ENCODE results near the gene C2CD4A.

C2CD4A gene

DNA sequence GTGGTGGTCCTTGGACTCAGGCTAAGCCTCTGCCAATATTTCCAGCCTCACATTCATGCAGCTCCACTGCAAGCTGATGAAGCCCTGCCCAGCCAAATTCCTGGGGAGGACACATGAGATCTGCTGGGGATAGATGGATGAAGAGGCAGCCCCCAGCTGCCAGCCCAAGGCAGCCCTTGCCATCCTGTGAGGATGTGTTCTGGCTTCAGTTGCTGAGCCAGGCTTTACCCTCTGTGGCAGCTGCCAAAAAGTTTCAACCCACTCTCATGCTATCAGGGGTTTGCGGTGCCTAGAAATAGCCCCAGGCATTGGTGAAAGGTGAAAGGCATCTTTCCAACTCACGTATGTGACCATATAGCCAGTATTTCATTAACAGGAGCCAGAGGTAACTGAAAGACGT is 37.6 kb downstream of the C2CD4A start:
- no peak for TF ChIP-seq ZNF274 (IDR thresholded peaks at IDR 0.05; ENCODE audit: low read depth, low read length)

DNA sequence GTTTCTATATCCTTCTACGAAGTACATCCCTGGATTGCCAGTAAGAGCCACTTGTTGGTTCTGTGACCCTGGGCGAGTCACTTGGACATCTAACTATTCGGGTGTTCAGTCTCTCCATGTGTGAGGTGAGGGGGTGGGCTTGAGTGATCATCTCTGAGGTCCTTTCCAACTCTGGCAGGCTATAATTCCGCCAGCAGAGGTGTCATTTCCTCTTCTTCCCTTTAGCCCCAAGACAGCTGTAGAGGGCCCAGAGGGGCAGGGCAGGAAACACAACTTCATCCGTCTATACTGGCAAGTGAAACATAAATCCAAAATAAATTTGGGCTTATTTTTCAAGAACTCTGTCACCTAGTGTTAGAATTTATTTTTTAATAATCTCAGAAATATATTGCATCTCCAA is 38.1 kb downstream of the C2CD4A start:
- no peak overlapping the region for H3K4me3 ChIP-seq (ENCODE audit: low read length)
- TF ChIP-seq ZNF274 (IDR thresholded peaks at IDR 0.05; ENCODE audit: low read depth, low read length) = no peak

More for the DNA sequence above, 37.6 kb downstream of the C2CD4A start:
- H3K4me3 ChIP-seq (ENCODE audit: low read length) = no peak overlapping the region

DNA sequence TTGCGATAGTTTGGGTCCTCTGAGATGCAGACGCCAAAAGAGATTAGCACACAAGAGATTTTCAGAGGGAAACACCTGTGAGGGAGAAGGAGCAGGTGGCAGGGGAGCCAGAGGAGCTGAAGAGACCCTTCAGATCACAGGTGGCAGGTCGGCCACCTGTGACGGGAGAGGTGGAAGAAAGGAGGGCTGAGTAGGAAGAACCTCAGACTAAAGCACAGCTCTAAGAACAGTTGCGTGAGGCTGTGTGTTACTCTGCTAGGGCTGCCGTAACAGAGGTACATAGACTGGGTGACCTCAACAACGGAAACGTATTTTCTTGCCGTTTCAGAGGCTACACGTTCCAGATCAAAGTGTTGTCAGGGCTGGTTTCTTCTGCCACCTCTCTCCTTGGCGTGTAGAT is 38.5 kb downstream of the C2CD4A start:
- no peak overlapping the region for H3K4me3 ChIP-seq (ENCODE audit: low read length)
- no peak for TF ChIP-seq ZNF274 (IDR thresholded peaks at IDR 0.05; ENCODE audit: low read depth, low read length)

DNA sequence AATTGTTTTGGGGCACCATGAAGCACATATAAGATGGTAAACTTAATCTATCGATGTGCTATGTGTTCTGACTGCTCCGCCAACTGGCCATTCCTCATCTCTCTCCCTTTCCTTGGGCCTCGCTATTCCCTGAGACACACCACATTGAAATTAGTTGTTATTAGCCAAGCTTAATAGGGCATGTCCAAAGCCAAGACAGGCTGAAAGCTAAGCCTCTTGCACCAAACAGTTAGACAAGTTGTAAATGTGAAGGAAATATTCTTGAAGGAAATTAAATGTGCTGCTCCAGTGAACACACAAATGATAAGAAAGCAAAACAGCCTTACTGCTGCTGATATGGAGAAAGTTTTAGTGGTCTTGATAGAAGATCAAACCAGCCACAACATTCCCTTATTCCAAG is 39.3 kb downstream of the C2CD4A start:
- H3K4me3 ChIP-seq (ENCODE audit: low read length) = no peak overlapping the region
- no peak for TF ChIP-seq ZNF274 (IDR thresholded peaks at IDR 0.05; ENCODE audit: low read depth, low read length)

DNA sequence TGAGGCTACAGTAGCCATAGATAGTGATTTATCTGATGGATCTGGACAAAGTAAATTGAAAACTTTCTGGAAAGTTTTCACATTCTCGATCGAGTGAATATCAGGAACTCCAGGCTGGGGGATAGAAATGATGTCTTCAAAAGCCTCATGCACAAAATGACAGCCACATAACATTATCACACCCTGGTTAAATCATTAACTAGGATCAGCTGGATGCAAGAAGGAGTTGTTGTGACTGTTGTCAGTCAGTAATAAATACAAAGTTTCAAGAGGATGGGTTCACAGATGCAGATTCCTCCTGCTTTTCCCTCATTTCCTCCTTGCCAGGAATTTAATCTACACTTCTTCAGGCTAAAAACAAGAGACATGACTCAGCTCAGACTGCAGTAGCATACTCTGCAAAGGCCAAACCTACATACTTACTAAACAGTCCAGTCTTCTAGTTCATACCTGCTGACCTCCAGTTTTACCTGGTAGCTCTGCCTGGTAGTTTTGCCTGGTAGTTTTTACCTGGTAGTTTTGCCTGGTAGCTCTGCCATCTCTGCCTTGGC is 40.9 kb downstream of the C2CD4A start:
- H3K4me3 ChIP-seq (ENCODE audit: low read length) = no peak overlapping the region
- no peak for TF ChIP-seq ZNF274 (IDR thresholded peaks at IDR 0.05; ENCODE audit: low read depth, low read length)

DNA sequence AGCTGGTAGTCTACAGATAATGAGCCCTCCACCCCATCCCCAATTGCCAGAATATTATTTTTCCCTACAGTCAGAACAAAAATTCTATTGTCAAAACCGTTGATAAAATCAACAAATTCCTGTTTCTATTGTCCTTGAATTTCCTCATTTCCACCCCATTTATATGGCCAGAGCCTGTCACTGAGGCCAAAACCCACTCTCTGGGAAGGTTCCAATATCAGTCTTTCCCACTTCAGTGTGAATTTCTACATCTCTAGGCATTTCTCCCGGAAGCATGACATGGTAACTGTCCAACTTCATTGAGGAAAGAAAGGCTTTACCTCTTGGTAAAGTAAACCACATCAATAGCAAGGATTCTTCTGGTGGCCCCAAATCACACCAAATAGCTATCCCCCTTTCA is 41.6 kb downstream of the C2CD4A start:
- TF ChIP-seq ZNF274 (IDR thresholded peaks at IDR 0.05; ENCODE audit: low read depth, low read length) = no peak
- no peak overlapping the region for H3K4me3 ChIP-seq (ENCODE audit: low read length)

DNA sequence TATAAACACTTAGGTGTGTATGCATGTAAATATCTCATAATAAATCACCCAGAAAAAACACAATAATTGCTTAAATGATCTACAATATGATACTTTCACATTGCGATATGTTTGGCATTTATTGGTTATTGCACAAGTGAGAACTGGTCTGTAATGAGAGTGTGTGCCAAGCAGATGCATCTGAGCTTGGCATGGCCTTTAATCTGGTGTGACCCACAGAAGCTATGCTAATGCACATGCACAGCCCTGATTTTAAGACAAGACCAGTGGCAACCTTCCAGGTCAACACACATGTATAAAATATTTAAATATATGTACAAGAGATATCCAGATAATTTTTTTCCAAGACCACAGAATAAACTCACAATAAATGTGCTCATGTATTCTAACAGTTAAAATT is 42.7 kb downstream of the C2CD4A start:
- TF ChIP-seq ZNF274 (IDR thresholded peaks at IDR 0.05; ENCODE audit: low read depth, low read length) = no peak
- no peak overlapping the region for H3K4me3 ChIP-seq (ENCODE audit: low read length)

DNA sequence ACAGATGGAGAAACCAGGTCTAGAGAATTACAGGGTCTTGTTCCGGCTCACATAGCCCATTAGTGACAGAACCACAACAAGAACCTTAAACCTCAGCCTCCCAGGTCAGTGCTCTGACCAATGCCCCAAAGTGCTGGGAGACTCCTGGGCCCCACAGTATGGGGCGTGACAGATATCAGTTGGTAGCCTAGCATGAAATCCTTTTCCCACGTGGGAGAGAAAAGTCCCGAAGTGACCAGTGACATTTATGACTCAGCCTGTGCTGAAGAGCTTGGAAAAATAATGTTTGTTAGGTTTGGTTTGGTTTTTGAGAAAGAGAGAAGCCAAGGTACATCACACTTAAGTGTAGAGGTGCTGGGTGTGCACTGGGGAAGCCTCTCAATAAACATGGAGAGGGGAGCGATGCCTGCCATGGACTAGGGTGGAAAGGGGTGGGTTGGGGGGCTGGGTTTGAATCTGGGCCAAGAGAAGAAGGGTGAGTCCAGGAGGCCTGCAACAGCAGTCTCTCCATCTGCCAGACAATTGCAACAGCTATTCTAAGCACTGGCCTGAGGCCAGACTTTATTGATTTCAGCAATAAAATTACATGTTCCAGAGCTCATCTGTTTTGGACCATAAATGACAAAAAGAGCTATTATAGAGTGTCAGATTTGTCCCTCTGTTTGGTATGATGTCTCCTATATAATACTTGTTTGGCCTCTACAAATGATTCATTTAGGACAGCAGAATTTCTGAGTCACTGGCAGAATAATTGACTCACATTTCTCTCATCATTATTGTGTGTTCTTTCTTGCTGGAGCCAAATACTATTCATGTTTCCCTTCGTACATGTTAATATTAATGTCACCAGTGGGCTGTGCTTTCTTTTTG is 43.4 kb downstream of the C2CD4A start:
- no peak overlapping the region for H3K4me3 ChIP-seq (ENCODE audit: low read length)
- no peak for TF ChIP-seq ZNF274 (IDR thresholded peaks at IDR 0.05; ENCODE audit: low read depth, low read length)

DNA sequence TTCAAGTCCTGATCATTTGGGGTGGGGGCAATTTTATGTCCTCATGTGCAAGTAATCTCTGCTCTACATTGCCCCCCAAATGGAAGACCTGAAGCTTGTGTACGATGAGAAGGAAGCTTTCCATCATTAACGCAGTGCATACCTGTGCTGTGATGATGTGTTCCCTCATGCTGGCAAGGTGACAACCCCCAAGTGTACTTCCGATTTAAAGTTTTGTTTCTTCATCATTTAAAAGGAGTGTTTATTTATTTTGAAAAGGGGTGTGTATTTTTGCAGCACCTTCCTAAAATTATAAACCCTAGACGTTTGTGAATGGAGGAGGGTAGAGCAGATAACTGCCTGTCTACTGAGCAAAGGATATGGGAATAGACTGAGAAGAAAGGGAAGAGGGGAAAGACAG is 45.3 kb downstream of the C2CD4A start:
- H3K4me3 ChIP-seq (ENCODE audit: low read length) = no peak overlapping the region
- TF ChIP-seq ZNF274 (IDR thresholded peaks at IDR 0.05; ENCODE audit: low read depth, low read length) = no peak

DNA sequence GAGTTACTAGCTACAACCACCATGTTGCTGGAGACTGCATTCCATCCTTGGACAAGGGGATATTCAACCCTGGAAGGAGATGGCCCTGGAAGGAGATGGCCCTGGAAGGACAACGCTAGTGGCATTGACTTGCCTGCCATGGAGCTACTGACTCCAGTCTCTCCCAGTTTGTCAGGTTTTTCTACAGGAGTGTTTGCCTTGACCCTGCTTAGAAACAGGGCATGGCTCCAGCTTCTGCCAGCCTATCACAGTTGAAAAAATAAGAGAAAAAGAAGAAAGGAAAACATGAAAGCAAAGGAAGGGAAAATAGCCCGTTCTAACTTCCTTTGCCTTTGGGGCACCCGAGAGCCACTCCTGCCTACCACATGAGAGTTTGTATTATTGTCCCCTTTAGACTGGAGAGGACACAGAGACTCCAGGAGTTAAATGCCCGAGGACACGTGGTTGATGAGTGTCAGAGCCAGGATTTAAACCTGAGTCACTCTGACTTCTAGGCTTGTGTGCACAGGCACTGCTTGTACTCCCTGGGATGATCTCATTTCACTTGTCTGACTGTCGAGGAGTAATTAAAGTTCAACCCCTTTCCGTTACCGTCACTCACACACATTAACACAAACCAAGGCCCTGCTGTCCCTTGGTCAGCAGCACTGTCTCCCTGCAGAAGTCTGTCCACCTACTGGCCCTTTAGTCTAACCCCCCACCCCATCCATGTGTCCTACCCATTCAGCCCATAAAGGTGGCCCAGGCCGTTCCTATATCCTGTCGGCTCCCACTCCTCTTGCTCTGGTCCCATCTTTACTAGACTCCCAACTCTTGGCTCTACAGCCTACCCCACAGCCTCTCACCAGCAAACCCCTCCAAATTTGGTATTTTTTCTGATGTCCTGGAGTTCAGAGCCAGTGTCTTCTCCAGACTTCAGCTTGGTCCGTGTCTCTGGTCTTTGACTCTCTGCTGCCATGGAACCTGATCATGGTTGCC is 46.1 kb downstream of the C2CD4A start:
- no peak overlapping the region for H3K4me3 ChIP-seq (ENCODE audit: low read length)

DNA sequence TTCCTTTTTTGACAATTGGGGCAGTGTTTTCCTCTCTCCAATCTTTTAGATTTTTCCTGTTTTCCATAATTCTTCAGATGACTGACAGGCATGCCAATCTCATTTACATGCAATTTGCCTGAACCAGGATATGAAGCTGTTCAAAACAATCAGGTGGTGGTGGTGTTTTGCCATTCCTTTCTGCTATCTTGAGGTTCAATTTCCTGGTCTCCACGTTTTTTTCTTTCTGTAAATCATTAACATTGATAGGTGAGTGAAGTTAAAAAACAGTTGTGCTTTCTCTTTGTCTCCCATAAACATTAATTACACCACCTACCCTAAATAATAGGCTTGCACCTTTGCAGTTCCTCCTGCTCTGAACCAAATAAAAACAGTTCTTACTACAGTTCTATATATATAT is 49.1 kb downstream of the C2CD4A start:
- no peak for TF ChIP-seq ZNF274 (IDR thresholded peaks at IDR 0.05; ENCODE audit: low read depth, low read length)
- no peak overlapping the region for H3K4me3 ChIP-seq (ENCODE audit: low read length)

More for the DNA sequence above, 46.1 kb downstream of the C2CD4A start:
- TF ChIP-seq ZNF274 (IDR thresholded peaks at IDR 0.05; ENCODE audit: low read depth, low read length) = no peak

DNA sequence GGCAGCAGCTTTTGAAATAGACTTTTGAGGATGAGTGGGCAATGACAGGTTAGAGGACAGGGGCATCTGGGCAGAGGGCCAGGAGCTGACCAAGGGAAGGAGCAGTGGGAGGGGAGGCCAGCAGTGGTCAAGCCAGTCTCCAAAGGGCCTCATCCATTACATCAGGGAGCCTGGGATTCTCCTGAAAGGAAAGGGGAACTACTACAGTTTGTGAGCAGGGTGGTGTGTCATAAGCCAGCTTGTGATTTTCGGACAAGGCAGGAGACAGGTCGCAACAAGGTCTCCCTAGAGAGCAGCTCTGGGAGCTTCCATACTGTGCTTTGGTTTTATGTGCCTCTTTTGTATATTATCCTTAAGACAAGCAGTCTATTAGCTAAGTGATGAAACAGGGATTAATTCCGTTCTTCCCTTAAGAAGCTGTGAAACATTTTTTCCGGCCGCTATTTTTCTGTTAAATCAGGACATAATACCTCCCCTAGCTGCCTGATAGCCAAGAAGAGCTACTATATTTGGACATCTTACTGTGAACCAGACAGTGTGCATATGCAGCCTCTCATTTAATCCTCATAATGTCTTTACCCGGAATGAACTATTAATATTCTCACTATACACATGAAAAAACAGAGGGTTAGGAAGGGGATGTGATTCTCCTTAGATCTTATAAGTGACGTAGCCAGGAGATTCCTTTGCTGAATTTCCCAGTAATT is 51.9 kb downstream of the C2CD4A start:
- H3K4me3 ChIP-seq (ENCODE audit: low read length) = no peak overlapping the region
- TF ChIP-seq ZNF274 (IDR thresholded peaks at IDR 0.05; ENCODE audit: low read depth, low read length) = no peak

DNA sequence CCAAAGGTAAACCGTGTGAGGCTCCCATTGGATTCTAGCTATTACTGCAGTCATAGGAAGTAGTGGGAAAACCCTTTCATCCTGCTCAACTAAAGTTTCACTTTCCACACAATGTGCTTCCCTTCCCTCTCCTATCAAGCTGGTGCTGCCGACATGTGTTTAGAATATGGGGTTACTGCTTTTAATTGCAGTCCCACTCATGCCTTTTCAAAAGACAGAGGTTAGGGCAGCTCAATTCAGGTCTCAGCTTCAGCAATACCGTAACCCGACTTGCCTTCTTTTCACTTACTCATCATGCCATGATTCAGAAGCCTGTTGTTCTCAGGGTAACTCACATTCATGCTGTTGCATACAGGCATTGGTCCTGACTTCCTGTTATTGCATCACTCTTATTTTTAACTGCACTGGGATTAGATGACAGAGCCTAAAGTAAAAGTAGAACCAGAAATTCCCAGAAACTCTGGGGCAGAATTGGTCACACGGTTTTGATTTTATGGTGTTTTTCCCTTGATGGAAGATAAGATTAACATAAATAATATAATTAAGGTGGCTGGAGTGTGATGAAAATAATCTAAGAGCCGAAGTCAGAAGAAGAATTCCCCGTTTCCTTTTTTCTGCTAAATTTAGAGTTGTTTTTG is 52.6 kb downstream of the C2CD4A start:
- TF ChIP-seq ZNF274 (IDR thresholded peaks at IDR 0.05; ENCODE audit: low read depth, low read length) = no peak
- H3K4me3 ChIP-seq (ENCODE audit: low read length) = no peak overlapping the region

Measured in GM08714 (cell line).